Activated B cell treated with CpG ODN at 0.5 μM for 24 hours (primary cell): ENCODE results near the gene SYPL1. TPM values are rescaled to one million over a fixed set of nuclear protein-coding genes. Genes with fewer than 3 reads are reported as not detected.
A peak's percentile ranks its signal among the peaks of the same experiment; 100 is the strongest.

Experiments used
- ATAC-seq: fragments of 200-7000 bp; cut with Tn5 transposase; one replicate; pipeline ENCODE4 v1.10.0; 2021; ENCODE audit warnings: low read depth, mild to moderate bottlenecking, moderate library complexity
- CTCF ChIA-PET: fragments of 350-600 bp; sonication (Branson Sonifier 250); formaldehyde crosslinking; loops from one replicate; lab custom pipeline; 2021; ENCODE audit warnings: antibody characterized with exemption; lab: Charles Lee
- POLR2A ChIA-PET: fragments of 350-600 bp; sonication (Branson Sonifier 250); formaldehyde crosslinking; loops from one replicate; lab custom pipeline; 2021; ENCODE audit warnings: antibody characterized with exemption; lab: Charles Lee
- DNase-seq: peaks from one replicate; pipeline ENCODE4 v3.0.0; 2022
- H3K27ac Mint-ChIP-seq: one replicate; pipeline ENCODE4 v1.8.0; 2020; ENCODE audit warnings: mixed read lengths
- H3K27me3 Mint-ChIP-seq: one replicate; pipeline ENCODE4 v1.8.0; 2021; ENCODE audit warnings: mixed read lengths
- H3K36me3 Mint-ChIP-seq: one replicate; pipeline ENCODE4 v1.8.0; 2021; ENCODE audit warnings: low read depth, mixed read lengths
- H3K4me1 Mint-ChIP-seq: one replicate; pipeline ENCODE4 v1.8.0; 2021; ENCODE audit warnings: mixed read lengths
- H3K4me3 Mint-ChIP-seq: one replicate; pipeline ENCODE4 v1.8.0; 2020; ENCODE audit warnings: mild to moderate bottlenecking, mixed read lengths
- H3K9me3 Mint-ChIP-seq: one replicate; pipeline ENCODE4 v1.8.0; 2020; ENCODE audit warnings: mixed read lengths
- intact Hi-C: fragments of 100-400 bp; cut with micrococcal nuclease; formaldehyde crosslinking; loops from one replicate; pipeline ENCODE4 v1.15.1; 2024
- total RNA-seq: library from RNA; stranded (reverse); gene quantifications from 2 replicates; pipeline ENCODE4 v1.2.3, GENCODE V29; 2022
- TF ChIP-seq, protein P1 (sequence below): fragments of 200-600 bp; IDR thresholded peaks from one replicate; pipeline ENCODE4 v1.8.0; 2022; ENCODE audit warnings: antibody characterized with exemption, mild to moderate bottlenecking

Gene SYPL1
- total RNA-seq, 1 donor from 2014 or later, result 116 TPM

DNA sequence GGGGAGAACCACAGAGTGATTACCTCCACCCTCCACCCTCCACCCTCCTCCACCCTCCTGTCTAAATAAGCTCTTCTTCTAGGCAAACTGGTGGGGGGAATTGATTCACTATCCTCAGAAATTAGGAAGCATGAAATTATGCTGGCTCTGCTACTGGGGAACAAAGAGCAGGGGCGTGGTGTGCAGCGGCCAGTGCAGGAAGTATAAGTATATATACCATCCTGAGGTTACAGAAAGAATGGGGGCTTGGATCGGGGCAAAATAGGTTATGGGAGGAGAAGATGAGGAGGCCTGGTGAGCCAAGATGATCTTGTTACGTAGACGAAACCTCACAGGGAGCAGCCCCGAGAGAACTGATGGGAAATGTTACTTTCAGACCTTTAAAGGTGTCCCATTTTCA lies 49.1 kb downstream of the SYPL1 start:
- Mint-ChIP-seq H3K4me1 (peaks cover 95% of the 10 kb centered on the region), H3K27ac (peak overlapping the region; percentile 99), H3K27me3 (no peaks in the 10 kb centered on the region), H3K36me3 (peaks cover 1% of the 10 kb centered on the region), H3K4me3 (peak overlapping the region; percentile 62), H3K9me3 (peaks cover 2% of the 10 kb centered on the region)
- no peak for ATAC-seq
- TF ChIP-seq, protein P1, sequence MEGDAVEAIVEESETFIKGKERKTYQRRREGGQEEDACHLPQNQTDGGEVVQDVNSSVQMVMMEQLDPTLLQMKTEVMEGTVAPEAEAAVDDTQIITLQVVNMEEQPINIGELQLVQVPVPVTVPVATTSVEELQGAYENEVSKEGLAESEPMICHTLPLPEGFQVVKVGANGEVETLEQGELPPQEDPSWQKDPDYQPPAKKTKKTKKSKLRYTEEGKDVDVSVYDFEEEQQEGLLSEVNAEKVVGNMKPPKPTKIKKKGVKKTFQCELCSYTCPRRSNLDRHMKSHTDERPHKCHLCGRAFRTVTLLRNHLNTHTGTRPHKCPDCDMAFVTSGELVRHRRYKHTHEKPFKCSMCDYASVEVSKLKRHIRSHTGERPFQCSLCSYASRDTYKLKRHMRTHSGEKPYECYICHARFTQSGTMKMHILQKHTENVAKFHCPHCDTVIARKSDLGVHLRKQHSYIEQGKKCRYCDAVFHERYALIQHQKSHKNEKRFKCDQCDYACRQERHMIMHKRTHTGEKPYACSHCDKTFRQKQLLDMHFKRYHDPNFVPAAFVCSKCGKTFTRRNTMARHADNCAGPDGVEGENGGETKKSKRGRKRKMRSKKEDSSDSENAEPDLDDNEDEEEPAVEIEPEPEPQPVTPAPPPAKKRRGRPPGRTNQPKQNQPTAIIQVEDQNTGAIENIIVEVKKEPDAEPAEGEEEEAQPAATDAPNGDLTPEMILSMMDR, result no peak
- POLR2A ChIA-PET, result interaction anchor here (8.9 to 9.9 kb wide), 2 partner anchors 10 to 46 kb away, joined by 351 to 402 read pairs; partner anchors contain the start of gene SYPL1
- DNase-seq, result no peak
- intact Hi-C loops, result no loop called here
- CTCF ChIA-PET, result interaction anchor here (7.3 kb wide), 1 partner anchor 11 kb away, joined by 152 read pairs; no protein-coding TSS in a partner anchor

DNA sequence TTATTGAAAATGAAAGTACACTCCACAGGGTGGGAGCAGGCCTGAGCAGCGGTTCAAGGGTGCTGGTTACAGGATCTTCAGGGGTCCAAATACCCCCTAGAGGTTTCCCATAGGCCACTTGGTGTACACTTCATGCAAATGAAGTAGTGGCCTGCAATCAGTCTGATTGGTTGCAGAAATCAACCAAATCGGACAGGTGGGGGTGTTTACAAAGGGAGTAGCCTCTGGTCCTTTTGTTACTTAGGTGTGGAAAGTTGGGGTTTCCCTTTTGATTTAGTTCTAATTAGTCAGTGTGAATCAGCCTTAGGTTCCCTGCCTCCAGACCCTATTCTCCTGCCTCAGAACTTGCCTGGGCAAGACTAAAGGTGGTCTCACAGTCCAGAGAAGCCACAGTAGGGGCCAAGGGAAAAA lies 49.6 kb downstream of the SYPL1 start:
- TF ChIP-seq, protein P1, result no peak
- POLR2A ChIA-PET, result interaction anchor here (0.6 to 9.9 kb wide), 10 partner anchors 10 to 103 kb away, joined by 3 to 402 read pairs (median 6); partner anchors contain the start of gene SYPL1
- ATAC-seq (no peak), DNase-seq (no peak)
- peak overlapping the region; percentile 62 for H3K4me3 Mint-ChIP-seq
- intact Hi-C loops, result no loop called here
- H3K27ac Mint-ChIP-seq, result peak overlapping the region; percentile 99
- peaks cover 1% of the 10 kb centered on the region for H3K36me3 Mint-ChIP-seq
- CTCF ChIA-PET, result interaction anchor here (2.3 to 9.5 kb wide), 3 partner anchors 11 to 91 kb away, joined by 11 to 247 read pairs (median 152); no protein-coding TSS in a partner anchor
- H3K4me1 Mint-ChIP-seq, result peaks cover 95% of the 10 kb centered on the region
- H3K27me3 Mint-ChIP-seq, result no peaks in the 10 kb centered on the region
- peaks cover 2% of the 10 kb centered on the region for H3K9me3 Mint-ChIP-seq

DNA sequence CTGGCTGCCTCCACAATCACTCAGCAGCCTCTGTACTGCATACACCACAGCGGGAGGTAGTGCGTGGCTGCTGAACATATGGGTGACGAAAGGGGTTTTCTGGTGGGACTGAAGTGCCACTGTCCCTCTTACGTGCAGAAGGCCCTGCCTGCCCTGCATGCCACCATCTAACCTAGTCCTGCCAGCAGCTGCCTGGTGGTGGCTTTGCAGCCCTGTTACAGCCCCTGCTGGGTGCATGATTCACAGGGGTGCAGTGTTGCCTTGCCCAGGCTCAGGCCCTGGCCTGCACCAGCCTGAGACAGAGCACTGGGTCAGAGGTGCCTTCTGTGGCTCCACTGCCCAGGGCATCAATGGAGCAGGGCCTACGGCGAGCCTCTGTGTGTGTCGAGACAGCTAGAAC lies 50.1 kb downstream of the SYPL1 start:
- DNase-seq, result no peak
- ATAC-seq, result peak; percentile 8
- Mint-ChIP-seq H3K4me3 (peak overlapping the region; percentile 62), H3K27ac (peak overlapping the region; percentile 99), H3K36me3 (peaks cover 1% of the 10 kb centered on the region), H3K4me1 (peaks cover 95% of the 10 kb centered on the region), H3K27me3 (no peaks in the 10 kb centered on the region), H3K9me3 (peaks cover 2% of the 10 kb centered on the region)
- POLR2A ChIA-PET, result interaction anchor here (0.6 to 9.9 kb wide), 20 partner anchors 11 to 1681 kb away, joined by 3 to 402 read pairs (median 6); partner anchors contain the start of gene SYPL1
- CTCF ChIA-PET, result interaction anchor here (2.3 to 9.5 kb wide), 4 partner anchors 12 to 92 kb away, joined by 10 to 247 read pairs (median 82); partner anchors contain the start of gene SYPL1
- TF ChIP-seq, protein P1, result no peak
- intact Hi-C loops, result no loop called here

DNA sequence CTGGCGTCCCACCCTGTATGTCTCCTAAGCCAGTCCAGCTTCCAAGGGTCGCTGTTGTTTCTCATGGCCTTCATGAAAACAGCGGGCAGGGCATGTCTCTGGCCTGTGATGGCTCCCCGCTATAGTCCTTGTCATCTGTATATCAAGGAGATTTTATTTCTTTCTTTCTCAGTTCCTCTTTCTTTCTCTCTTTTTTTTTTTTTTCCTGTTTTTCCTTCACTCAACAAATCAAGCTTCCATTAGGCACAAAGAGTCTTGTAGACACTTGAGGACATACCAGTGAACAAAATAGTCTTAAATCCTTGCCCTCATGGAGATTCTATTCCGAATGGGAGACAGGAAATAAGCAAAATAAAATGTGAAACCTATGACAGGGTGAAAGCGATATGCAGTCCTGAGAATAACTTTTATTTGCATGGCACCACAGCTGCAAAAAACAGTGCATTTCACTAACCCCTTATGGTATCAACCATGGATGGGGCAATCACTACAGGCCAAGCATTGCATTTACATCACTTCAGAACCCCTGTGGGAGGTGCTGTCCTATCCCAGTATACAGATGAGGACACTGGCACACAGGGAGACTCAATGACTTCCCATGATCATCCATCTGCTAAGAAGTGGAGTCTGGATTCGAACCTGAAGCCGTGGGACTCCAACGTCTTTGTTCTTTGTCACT lies 50.7 kb downstream of the SYPL1 start:
- ATAC-seq (peak; percentile 30), DNase-seq (no peak)
- peaks cover 95% of the 10 kb centered on the region for H3K4me1 Mint-ChIP-seq
- peak overlapping the region; percentile 62 for H3K4me3 Mint-ChIP-seq
- H3K27me3 Mint-ChIP-seq, result no peaks in the 10 kb centered on the region
- intact Hi-C loops, result loop anchor here (1.0 kb wide), 3 partner anchors 10 to 51 kb away; partner anchors contain the start of gene SYPL1
- peak overlapping the region; percentile 99 for H3K27ac Mint-ChIP-seq
- TF ChIP-seq, protein P1, result no peak
- peaks cover 2% of the 10 kb centered on the region for H3K9me3 Mint-ChIP-seq
- ChIA-PET CTCF (interaction anchor here (2.3 to 9.5 kb wide), 4 partner anchors 12 to 92 kb away, joined by 10 to 247 read pairs (median 82); partner anchors contain the start of gene SYPL1), POLR2A (interaction anchor here (0.6 to 9.9 kb wide), 21 partner anchors 11 to 1682 kb away, joined by 3 to 402 read pairs (median 6); partner anchors contain the start of genes NAMPT and SYPL1)
- H3K36me3 Mint-ChIP-seq, result peaks cover 1% of the 10 kb centered on the region
